ENCODE results near the gene BAHCC1.

Gene BAHCC1

DNA sequence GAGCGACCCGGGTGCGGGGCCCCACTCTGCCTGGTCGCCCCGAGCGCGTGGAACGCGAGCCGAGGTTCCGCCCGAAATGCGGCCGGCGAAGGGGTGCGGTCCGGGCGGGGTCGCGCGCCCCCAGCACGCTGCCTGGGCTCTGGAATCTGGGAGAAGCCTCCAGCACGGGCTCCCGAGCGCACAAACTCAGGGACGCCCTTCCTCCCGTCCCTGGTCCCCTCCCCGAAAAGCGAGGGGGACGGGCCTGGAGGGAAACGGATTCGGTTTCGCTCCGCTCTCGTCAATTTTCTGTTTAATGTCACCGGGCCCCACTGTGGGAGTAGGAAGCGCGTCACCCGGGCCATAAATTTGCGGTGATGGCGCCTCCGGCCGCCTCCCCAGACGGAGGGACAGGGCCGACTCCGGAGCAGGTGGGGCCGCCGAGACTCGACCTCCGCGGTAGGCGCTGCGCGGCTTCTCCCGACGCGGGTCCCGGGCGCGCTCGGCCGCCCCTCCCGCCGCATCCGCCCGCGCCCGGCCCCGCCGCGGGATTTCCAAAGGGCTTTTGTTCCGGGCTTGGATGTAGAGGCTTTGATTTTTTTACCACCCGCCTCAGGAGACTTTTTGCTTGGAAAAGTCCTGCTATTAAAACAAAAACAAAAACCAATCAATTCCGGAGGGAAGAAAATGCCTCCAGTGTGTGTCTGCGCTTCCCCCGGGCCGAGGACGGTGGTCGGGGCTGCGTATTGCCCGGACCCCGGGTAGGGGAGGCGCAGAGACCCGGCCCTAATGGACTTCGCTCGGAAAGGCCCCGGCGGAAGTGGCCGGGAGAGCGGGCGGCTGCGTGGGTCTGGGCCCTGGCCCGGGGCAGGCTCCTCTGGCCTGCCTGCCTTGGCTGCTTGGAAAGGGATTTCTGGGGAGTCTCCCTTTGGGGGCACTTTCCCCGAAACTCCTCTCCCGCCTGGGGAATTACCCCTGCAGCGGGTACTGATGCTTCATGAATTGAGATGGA lies 7.9 kb upstream of the BAHCC1 start:
- no peak for FAIRE-seq

DNA sequence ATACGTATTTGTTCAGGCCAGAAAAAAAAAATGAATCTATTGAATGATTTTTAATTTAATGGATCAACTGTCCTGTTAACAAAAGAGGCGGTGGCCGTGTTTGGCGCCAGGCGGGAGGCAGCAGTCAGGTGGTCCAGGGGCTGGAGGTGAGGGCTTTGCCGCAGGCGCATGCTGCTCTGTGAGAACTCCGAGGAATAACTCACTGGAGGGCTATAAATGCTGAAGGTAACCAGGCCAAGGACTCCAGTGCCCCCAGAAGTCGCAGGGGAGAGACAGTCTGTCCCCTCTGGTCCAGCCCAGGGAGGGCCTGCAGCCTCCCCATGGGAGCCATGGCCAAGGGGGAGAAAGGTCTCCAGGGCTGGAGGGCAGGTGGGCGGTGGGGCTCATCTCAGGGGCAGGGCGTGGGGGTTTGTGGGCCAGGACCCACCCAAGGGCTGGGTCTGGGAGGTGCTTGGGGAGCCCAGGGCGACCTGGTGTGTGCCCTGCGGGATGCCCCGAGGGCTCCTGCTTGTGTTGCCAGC lies 7.1 kb upstream of the BAHCC1 start:
- no peak for FAIRE-seq

DNA sequence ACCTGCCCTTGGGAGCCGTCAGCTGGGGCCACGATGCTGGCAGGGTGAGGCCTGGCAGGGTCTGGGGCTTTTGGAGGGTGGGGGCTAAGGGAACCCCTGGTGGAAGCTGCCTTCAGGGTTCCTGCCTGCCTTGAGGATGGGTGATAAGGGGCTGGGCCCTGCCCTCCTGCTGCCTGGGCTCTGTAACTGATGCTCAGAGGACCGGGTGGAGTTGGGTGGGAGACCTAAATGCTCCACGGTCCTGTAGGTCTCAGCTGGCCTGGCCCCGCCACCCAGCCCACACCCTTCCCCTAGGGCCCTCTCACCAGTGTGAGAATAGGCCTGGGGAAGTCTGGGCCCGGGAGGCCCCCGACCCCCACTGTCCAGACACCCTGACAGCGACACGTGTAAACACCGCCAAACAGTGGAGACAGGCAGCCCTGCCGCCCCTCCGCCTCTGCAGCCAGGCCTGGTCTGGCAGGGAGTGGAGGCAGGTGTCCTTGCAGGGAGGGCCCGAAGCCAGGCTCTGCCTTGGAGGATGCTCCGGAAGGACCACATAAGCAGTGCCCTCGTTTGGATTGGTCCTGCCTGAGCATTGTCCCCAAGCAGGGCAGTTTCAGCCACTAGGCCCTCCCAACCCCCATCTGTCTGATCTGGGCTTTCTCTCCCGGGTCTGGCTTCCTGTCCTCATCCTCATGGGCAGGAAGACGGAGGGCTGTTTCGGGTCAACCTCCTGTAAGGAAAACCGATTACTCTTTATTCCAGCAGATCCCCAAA lies 6.5 kb upstream of the BAHCC1 start:
- no peak for FAIRE-seq

- no peak for FAIRE-seq
Observed at GRCh38 chr17:81389585-81389984, 5.7 kb upstream of the BAHCC1 start.

DNA sequence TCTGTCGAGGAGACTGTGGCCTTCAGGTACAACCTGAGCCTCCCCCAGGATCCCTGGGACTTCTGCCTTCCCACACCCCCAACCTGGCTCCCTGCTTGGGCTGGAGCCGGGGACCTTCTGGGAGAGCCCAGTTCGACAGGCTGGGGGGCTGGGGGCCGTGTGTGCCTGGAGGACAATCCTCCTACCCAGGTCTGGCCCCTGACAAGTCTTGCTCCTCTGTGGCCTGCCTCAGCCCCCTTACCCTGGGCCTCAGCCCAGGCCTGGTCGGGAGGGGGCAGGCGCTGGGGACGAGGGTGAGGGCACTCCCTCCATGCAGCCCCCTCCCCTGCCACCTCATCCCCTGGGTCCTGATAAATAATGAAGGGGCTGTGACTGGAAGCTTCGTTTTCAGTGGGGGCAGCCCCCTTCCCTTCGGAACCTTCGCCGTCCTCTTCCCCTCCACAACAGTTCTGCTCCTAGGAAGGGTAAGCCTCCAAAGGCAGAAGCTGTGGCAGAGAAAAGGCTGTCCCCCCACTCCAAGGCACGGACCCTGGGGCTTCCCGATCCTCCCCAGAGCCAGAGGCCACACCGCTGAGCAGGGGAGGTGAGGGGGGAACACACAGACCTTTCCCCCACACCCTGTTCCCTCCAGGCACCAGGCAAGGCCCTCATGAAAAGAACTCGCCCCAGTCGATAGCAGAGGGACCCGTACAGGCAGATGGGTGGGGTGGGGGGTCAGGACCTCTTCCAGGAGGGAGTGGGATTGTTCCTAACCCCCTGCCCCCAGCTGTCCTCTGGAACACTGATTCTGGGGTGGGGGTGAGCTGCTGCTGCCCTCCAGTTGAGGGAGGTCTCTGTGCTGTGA lies 5.0 kb upstream of the BAHCC1 start:
- FAIRE-seq, result no peak

GRCh38 chr17:81390873-81391255 lies 4.4 kb upstream of the BAHCC1 start:
- FAIRE-seq, result no peak

GRCh38 chr17:81391293-81391935 lies 3.8 kb upstream of the BAHCC1 start:
- FAIRE-seq, result no peak

GRCh38 chr17:81391936-81392908 lies 3.0 kb upstream of the BAHCC1 start:
- no peak for FAIRE-seq

DNA sequence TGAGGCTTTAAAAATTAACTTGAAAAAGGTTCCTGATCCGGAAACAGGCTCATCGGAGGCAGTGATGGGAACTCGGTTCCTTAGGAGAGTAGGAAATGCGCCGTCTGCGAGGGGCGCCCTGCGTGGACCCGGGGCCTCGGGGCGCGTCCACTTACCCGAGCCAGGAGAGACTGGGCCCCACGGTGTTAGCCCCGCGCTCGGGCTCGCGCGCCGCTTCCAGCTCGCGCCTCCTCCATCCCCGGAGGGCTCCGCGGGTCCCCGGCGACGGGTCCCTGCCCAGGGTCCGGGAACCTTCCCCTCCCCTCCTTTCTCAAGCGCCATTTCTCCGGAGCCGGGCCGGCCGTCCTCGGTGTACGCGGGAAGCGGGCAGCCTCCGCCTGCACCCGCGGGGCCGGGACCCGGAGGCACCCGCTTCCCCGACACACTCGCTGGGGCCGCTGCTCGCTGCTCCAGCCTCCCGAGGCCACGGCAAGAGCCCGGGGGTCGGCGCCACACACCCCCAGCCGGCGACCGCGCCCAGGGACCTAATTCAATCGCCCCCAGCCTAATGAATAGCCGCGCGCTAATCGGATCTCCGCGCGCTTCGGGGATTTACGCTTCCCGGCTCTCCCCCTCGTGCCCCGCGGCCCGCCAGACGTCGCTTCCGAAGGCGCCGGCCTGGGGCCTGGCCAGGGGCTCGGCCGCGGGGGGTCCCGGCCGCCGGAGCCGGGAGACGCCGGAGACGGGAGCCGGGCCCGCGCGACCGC lies 2.2 kb upstream of the BAHCC1 start:
- no peak for FAIRE-seq

DNA sequence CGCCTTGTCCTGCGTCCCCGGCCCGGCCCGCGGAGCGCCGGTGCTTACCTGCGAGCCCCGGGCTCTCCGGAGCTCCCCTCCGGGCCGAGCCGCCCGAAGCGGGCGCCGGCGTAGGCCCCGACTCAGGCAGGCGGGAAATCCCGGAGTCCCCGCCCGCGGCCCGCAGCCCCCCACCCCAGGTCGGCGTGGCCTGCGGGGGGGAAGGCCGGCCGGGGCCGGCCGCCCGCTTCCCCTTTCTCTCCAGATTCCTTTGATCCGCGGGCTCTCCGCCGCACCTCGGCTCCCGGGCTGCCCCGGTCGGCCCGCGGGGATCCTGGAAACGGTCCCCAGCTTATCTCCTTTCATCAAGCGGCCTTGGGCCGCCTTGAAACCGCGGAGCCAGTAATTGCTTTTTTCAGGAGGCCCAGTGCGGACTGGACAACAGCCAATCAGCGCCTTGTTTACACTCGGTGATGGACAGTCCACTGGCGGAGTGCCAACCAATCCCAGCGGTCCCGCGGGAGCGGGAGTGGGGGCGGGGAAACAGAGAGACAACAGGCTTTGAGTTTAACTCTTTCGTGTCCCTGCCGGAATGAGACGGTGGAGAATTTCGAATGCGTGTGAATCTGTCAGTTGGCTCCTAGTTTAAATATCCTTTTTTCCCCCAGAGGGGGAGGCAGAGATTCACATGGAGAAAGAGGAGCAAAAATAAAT lies 1.4 kb upstream of the BAHCC1 start:
- peak; percentile 87 for FAIRE-seq

DNA sequence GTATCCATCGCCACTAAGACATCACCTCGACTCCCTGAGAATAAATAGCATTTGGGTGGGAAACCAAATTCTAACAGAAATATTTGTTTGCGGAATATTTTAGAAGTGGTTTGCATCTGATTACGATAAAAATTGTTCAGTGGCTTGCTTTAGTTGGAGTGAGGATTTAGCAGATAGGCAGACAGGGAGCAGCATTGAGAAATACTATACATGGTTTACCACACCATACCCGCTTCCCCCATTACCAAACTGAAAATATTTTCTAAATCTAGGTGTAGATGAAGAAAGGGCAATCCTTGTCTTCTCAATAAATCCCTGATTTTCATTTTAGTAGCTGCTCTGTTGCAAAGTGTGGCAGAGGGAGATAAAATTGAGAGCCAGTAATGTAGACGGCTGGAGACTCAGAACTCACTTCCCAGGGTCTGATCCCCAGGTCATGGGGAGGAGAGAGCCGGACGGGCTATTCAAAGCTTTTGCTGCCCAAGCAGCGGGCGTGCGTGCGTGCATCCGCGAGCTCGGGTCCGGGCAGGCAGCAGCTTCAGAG lies 808 bp upstream of the BAHCC1 start:
- no peak for FAIRE-seq

DNA sequence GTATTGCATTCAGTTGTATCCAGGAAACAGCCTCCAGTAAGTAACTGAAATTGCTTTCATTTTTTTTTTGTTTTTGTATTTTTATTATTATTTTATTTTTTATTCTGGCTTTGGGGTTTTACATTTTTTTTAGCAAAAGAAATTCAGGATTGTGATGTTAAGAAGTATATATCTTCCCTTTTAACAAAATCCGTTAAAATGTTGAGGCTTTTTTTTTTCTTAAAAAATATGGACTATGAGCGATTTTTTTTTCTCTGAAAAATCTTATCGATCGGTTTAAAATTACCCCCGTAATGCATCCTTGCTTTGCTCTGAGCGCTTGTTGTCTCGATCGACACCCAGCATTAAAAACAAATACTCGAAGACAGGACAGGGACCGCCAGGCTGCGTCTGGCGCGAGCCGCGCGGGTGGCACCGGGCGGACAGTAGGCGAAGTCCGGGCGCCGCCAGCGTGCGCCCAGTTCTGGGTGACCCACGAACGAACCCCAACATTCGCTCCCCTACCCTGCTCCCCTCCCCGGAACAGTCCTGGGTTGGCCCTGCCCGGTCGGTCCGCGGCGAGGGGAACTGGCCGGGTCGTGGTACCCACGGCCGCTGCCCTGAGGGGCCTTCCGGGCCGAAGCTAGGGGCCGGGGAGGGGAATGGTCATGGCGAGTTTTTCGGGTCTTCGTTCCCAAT lies 482 bp downstream of the BAHCC1 start:
- FAIRE-seq, result no peak

DNA sequence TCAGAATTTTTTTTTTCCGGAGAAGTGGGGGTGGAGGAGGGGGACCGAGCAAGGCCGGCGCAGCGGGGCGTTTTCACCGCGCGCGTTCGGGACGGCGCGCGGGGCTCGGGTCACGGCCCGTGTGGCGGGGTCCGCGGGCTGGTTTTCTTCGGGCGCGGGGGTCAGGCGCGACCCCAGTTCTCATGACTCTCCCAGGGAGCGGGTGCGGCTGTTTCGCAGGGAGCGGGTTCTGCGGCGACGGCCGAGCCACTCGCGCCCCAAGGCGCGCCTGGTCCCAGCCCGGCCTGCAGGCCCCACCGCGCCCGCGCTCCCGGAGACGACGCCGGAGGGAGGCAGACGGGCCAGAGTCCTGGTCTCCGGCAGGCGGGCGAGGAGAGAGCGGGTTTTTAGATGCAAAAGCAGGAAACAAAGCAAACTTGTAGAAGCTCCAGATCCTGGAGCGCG lies 1.0 kb downstream of the BAHCC1 start:
- FAIRE-seq, result no peak

GRCh38 chr17:81396722-81397313 lies 1.6 kb downstream of the BAHCC1 start:
- FAIRE-seq, result no peak

- no peak for FAIRE-seq
Observed at GRCh38 chr17:81397314-81398175, 2.3 kb downstream of the BAHCC1 start.

GRCh38 chr17:81398176-81398831 lies 3.0 kb downstream of the BAHCC1 start:
- FAIRE-seq, result no peak

All from islet of Langerhans (tissue), 1 donor.